ENCODE data around the gene CD52.
A peak's percentile ranks its signal among the peaks of the same experiment; 100 is the strongest.

CD52 gene

DNA sequence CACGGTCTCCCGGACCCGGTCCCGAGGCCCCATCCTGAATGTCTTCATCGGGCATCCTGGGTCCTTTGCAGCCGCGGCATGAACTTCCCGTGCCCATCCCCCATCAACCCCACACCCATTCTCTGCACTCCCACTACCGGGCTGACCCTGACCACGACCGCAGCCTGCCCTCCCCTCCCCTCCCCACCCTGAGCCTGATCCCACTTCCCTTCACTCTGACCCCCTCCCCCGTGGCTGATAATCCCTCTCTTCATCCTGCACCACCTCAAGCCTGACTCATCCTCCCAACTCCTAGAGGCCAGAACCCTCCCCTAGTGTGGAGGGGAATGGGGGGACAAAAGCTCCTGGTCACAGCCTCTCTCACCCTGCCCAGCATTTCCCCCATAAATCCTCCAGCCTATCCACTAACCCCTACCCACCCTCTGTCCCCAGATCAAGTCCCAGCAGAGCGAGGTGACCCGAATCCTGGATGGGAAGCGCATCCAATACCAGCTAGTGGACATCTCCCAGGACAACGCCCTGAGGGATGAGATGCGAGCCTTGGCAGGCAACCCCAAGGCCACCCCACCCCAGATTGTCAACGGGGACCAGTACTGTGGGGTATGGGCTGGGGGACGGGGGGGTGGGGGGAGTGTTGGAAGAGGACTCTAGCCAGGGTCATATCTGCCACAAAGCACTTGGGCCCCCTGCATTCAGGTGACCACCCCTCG, 37.3 kb upstream of the CD52 start:
- TF ChIP-seq, protein P1, sequence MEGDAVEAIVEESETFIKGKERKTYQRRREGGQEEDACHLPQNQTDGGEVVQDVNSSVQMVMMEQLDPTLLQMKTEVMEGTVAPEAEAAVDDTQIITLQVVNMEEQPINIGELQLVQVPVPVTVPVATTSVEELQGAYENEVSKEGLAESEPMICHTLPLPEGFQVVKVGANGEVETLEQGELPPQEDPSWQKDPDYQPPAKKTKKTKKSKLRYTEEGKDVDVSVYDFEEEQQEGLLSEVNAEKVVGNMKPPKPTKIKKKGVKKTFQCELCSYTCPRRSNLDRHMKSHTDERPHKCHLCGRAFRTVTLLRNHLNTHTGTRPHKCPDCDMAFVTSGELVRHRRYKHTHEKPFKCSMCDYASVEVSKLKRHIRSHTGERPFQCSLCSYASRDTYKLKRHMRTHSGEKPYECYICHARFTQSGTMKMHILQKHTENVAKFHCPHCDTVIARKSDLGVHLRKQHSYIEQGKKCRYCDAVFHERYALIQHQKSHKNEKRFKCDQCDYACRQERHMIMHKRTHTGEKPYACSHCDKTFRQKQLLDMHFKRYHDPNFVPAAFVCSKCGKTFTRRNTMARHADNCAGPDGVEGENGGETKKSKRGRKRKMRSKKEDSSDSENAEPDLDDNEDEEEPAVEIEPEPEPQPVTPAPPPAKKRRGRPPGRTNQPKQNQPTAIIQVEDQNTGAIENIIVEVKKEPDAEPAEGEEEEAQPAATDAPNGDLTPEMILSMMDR (IDR thresholded peaks at IDR 0.05; ENCODE audit: borderline replicate concordance, control extremely low read depth, extremely low read depth, insufficient read depth, missing control alignments): no peak
- in situ Hi-C loops (cut with MboI; ENCODE audit: low sequenced_read_pairs, unreplicated experiment): loop anchor here (5.0 kb wide), 1 partner anchor 42 kb away; no protein-coding TSS in a partner anchor
- DNase-seq (ENCODE audit: low spot score): peak; percentile 47

DNA sequence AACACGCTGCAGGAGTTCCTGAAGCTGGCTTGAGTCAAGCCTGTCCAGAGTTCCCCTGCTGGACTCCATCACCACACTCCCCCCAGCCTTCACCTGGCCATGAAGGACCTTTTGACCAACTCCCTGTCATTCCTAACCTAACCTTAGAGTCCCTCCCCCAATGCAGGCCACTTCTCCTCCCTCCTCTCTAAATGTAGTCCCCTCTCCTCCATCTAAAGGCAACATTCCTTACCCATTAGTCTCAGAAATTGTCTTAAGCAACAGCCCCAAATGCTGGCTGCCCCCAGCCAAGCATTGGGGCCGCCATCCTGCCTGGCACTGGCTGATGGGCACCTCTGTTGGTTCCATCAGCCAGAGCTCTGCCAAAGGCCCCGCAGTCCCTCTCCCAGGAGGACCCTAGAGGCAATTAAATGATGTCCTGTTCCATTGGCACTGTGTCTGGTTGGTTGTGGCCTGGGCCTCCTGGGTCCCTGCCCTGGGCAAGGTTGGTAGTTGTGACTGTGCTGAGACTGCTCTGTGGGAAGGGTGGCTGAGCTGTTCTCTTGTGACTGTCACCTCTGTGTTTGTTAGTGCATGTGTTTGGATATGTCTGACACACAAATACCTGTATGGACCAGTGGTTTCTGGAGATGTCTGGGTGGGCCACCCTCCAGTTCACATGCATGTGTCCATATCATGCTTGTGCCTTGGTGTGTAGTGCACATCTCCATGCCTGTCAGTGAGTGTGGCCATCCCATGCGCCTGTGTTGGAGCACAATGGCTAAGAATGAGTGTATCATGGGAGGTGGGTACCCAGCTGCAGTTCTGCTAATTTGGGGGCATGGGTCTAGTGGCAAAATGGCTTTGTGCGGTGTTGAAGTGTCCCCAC, 36.4 kb upstream of the CD52 start:
- in situ Hi-C loops (cut with MboI; ENCODE audit: low sequenced_read_pairs, unreplicated experiment): loop anchor here (5.0 kb wide), 1 partner anchor 41 kb away; no protein-coding TSS in a partner anchor
- peak; percentile 19 for DNase-seq (ENCODE audit: low spot score)
- TF ChIP-seq, protein P1 (IDR thresholded peaks at IDR 0.05; ENCODE audit: borderline replicate concordance, control extremely low read depth, extremely low read depth, insufficient read depth, missing control alignments): no peak

DNA sequence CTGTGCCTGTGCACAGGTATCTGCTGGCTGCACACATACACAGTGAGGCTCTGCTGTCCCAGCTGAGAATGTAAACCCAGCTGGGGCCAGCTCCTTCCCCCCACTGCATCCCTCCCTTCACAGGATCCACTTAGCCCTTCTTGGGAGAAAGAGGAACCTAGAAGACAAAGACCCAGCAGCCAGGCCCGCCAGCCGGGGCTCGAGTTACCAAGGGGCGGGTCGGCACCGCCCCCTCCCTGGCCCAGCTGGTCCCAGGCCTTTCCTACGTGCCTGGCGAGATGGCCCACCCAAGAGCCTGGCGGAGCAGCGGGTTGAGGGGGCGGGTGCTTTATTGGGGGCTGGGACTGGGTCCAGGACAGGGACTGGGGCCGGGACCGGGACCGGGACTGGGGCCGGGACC, 35.8 kb upstream of the CD52 start:
- no peak for DNase-seq (ENCODE audit: low spot score)
- TF ChIP-seq, protein P1 (IDR thresholded peaks at IDR 0.05; ENCODE audit: borderline replicate concordance, control extremely low read depth, extremely low read depth, insufficient read depth, missing control alignments): no peak
- in situ Hi-C loops (cut with MboI; ENCODE audit: low sequenced_read_pairs, unreplicated experiment): loop anchor here (5.0 kb wide), 1 partner anchor 40 kb away; no protein-coding TSS in a partner anchor

DNA sequence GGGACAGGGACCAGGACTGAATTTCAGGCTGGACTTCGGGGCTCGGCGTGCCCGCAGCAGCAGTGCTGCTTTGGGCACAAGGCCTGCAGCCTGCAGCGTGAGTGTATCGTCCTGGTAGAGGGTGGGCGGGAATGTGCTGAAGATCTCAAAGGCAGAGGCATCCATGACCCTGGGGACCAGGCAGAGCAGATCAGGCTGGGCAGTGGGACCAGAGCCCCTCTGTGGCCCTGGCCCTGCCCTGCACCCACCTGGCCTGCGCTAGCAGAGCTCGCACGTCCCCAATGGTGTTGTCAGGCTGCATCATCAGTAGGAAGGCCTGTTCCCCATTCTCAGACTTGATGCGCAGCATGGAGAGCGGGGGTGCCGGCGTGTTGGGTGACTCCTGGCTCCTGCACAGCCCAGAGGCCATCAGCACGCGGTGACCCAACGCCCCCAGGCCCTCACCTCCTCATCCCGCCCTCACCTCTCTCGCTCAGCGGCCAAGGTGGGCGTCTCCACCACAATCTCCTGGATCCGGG, 35.3 kb upstream of the CD52 start:
- DNase-seq (ENCODE audit: low spot score): no peak
- TF ChIP-seq, protein P1 (IDR thresholded peaks at IDR 0.05; ENCODE audit: borderline replicate concordance, control extremely low read depth, extremely low read depth, insufficient read depth, missing control alignments): no peak
- in situ Hi-C loops (cut with MboI; ENCODE audit: low sequenced_read_pairs, unreplicated experiment): loop anchor here (5.0 kb wide), 1 partner anchor 40 kb away; no protein-coding TSS in a partner anchor

DNA sequence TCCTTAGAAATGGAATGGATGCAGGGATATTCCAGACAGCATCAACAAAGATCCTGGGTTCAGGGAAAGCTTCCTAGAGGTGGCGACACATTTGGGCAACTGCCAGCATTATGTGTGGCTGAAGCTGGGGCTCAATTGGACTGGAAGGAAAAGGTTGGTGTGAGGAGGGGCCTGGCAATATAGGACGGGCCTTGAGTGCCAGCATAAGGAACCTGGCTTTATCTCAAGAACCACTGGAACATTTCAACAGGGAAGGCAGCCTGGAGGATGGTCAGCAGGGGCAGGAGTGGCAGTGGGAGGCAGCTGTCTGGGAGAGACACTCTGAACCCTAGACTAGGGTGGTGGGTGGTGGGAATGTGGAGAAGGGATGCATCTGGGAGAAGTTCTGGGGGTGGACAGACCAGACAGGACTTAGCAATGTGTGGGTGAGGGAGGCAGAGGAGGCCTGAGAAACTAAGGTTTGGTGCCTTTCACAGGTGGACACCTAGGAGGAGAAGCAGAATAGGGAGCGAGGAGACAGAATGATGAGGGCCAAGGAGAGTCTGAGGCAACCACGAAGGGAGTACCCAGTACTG, 34.4 kb upstream of the CD52 start:
- in situ Hi-C loops (cut with MboI; ENCODE audit: low sequenced_read_pairs, unreplicated experiment): loop anchor here (5.0 kb wide), 1 partner anchor 39 kb away; no protein-coding TSS in a partner anchor
- TF ChIP-seq, protein P1 (IDR thresholded peaks at IDR 0.05; ENCODE audit: borderline replicate concordance, control extremely low read depth, extremely low read depth, insufficient read depth, missing control alignments): no peak
- DNase-seq (ENCODE audit: low spot score): no peak
